HepG2 (cell line): ENCODE data around the gene ANTKMT. TPM values are rescaled to one million over a fixed set of nuclear protein-coding genes. Genes with fewer than 3 reads are reported as not detected.
A peak's percentile ranks its signal among the peaks of the same experiment; 100 is the strongest.

Experiments used
- AGO2 ChIP-seq: fragments of 200-400 bp; formaldehyde crosslinking; optimal IDR thresholded peaks from 2 replicates; pipeline ENCODE3; 2017; ENCODE audit warnings: mild to moderate bottlenecking, low read depth, low read length, moderate library complexity
- CEBPB ChIP-seq: IDR thresholded peaks from 2 replicates; pipeline ENCODE4 v1.6.1; 2011; ENCODE audit warnings: low read depth, low read length, improper control_type of control experiment, borderline replicate concordance
- CENPT ChIP-seq: sonication (generic); formaldehyde crosslinking; IDR thresholded peaks from 2 replicates; pipeline ENCODE4 v1.8.0; 2022; ENCODE audit warnings: low read depth, mild to moderate bottlenecking, moderate library complexity, missing genetic modification reagents
- MAFG ChIP-seq: sonication (generic); formaldehyde crosslinking; IDR thresholded peaks from 2 replicates; pipeline ENCODE4 v1.5.1; 2020; ENCODE audit warnings: mild to moderate bottlenecking, missing genetic modification reagents
- PCBP1 ChIP-seq: fragments of 200-400 bp; formaldehyde crosslinking; IDR thresholded peaks from 2 replicates; pipeline ENCODE4 v1.6.1; 2017; ENCODE audit warnings: mild to moderate bottlenecking, low read depth, low read length, borderline replicate concordance
- SP1 ChIP-seq, 2 experiments: fragments of 450-650 bp in 1 of 2; sonication (generic) in 1 of 2; formaldehyde crosslinking in 1 of 2; IDR thresholded peaks; 2 replicates each; pipeline versions ENCODE4 v1.4.0 to v1.6.1; 2016 to 2020; ENCODE audit warnings: missing genetic modification reagents in 1 of 2
- ZBED4 ChIP-seq: sonication (generic); formaldehyde crosslinking; IDR thresholded peaks from 2 replicates; pipeline ENCODE4 v1.4.0; 2020; ENCODE audit warnings: missing genetic modification reagents, borderline replicate concordance
- ZBTB21 ChIP-seq: sonication (generic); formaldehyde crosslinking; IDR thresholded peaks from 2 replicates; pipeline ENCODE4 v1.4.0; 2020; ENCODE audit warnings: missing genetic modification reagents
- ZMYM4 ChIP-seq: sonication (generic); formaldehyde crosslinking; IDR thresholded peaks from 2 replicates; pipeline ENCODE4 v1.8.1; 2023; ENCODE audit warnings: mild to moderate bottlenecking, missing genetic modification reagents
- ZNF317 ChIP-seq: sonication (generic); formaldehyde crosslinking; IDR thresholded peaks from 2 replicates; pipeline ENCODE4 v1.5.0; 2020; ENCODE audit warnings: mild to moderate bottlenecking, missing genetic modification reagents
- ZNF430 ChIP-seq: sonication (generic); formaldehyde crosslinking; IDR thresholded peaks from 2 replicates; pipeline ENCODE4 v1.9.0; 2021; ENCODE audit warnings: mild to moderate bottlenecking, missing genetic modification reagents
- ZNF512B ChIP-seq: sonication (generic); formaldehyde crosslinking; IDR thresholded peaks from 2 replicates; pipeline ENCODE4 v1.5.1; 2020; ENCODE audit warnings: missing genetic modification reagents, mild to moderate bottlenecking, borderline replicate concordance
- ZNF619 ChIP-seq: sonication (generic); formaldehyde crosslinking; IDR thresholded peaks from 2 replicates; pipeline ENCODE4 v1.4.0; 2020; ENCODE audit warnings: mild to moderate bottlenecking, missing genetic modification reagents
- ZNF772 ChIP-seq: sonication (generic); formaldehyde crosslinking; IDR thresholded peaks from 2 replicates; pipeline ENCODE4 v1.5.0; 2020; ENCODE audit warnings: mild to moderate bottlenecking, missing genetic modification reagents
- ZSCAN29 ChIP-seq: sonication (generic); formaldehyde crosslinking; conservative IDR thresholded peaks from 2 replicates; pipeline ENCODE4 v1.4.0; 2020; ENCODE audit warnings: mild to moderate bottlenecking, missing genetic modification reagents
- polyA plus RNA-seq, 8 experiments: library from polyadenylated mRNA; depleted of rRNA in 3 of 8; stranded (reverse) in 7 of 8; unstranded in 1 of 8; fragments of >200 nt; fragmentation: Illumina TruSeq in 4 of 8; extraction: Trizol in 4 of 8; gene quantifications; 2 replicates each; pipeline versions ENCODE4 v1.2.1 to v1.2.3, GENCODE V29; 2011 to 2016; ENCODE audit warnings: low read depth in 4 of 8, missing spikeins in 1 of 8, mixed read lengths in 1 of 8; ENCODE audit not compliant: insufficient read depth in 1 of 8
- total RNA-seq, 5 experiments: library from RNA; depleted of rRNA; stranded (reverse); fragments of >200 nt; fragmentation: Illumina TruSeq; extraction: Trizol; gene quantifications; 2 replicates each; pipeline ENCODE4 v1.2.3, GENCODE V29; 2016; ENCODE audit warnings: low read depth in 1 of 5
- TF ChIP-seq, protein P1 (sequence below): sonication (generic); formaldehyde crosslinking; IDR thresholded peaks from 2 replicates; pipeline ENCODE4 v1.4.0; 2020; ENCODE audit warnings: missing genetic modification reagents
- TF ChIP-seq, protein P2 (sequence below): sonication (generic); formaldehyde crosslinking; IDR thresholded peaks from 2 replicates; pipeline ENCODE4 v1.4.0; 2020; ENCODE audit warnings: missing genetic modification reagents

The ANTKMT gene
- total and polyA plus RNA-seq, 2 of the 13 experiments (the other 11 are each of a cell fraction or from before 2014, with no cell fraction given), result 7.5 to 47.8 TPM

DNA sequence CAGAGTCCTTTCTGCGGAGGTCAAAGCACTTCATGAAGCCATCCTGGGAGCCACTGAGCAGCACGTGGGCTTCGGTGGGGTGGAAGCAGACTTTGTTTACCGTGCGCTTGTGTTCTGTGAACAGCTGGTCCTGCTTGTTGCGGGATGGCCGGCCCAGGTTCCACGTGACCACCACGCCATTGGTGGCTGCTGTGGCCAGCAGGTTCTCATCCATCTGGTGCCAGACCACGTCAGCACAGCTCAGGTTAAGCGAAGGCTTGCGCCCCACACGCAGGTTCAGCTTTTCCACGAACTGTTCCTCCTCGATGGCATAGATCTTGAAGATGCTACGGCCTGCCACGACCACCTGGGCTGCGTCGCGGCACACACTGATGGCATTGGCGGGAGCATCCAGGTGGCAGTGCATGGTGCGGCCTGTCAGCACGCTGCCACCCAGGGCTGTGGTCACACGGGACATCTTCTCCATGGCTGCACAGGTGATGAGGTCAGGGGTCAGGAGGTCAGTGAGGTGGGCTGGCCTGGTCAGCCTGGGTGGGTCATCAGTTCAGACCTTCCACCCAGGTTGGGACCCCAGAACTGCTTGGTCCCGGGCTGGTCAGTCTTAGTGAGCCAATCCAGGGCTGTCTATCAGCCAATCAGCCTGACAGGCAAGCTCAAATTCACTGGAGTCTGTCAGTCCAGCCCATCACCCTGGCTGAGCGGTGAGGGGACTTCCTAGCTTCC lies 31.6 kb upstream of the ANTKMT start (continued):
- TF ChIP-seq ZBED4 (CRISPR knock-in tag) (no peak), ZNF619 (CRISPR knock-in tag) (no peak), PCBP1 (no peak), ZBTB21 (no peak), ZMYM4 (CRISPR knock-in tag) (no peak), ZNF430 (no peak), ZSCAN29 (no peak), MAFG (CRISPR knock-in tag) (no peak), AGO2 (peak; percentile 51), CENPT (no peak; the same call in 1 of the 2 replicates), CEBPB (no peak), ZNF317 (CRISPR knock-in tag) (no peak), SP1 (IDR thresholded peaks at IDR 0.05) (no peak), SP1 (CRISPR knock-in tag; IDR thresholded peaks at IDR 0.05) (no peak), ZNF512B (CRISPR knock-in tag) (no peak), ZNF772 (no peak)
- TF ChIP-seq, protein P1, sequence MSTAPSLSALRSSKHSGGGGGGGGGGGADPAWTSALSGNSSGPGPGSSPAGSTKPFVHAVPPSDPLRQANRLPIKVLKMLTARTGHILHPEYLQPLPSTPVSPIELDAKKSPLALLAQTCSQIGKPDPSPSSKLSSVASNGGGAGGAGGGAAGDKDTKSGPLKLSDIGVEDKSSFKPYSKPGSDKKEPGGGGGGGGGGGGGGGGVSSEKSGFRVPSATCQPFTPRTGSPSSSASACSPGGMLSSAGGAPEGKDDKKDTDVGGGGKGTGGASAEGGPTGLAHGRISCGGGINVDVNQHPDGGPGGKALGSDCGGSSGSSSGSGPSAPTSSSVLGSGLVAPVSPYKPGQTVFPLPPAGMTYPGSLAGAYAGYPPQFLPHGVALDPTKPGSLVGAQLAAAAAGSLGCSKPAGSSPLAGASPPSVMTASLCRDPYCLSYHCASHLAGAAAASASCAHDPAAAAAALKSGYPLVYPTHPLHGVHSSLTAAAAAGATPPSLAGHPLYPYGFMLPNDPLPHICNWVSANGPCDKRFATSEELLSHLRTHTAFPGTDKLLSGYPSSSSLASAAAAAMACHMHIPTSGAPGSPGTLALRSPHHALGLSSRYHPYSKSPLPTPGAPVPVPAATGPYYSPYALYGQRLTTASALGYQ, result no peak
- TF ChIP-seq, protein P2, sequence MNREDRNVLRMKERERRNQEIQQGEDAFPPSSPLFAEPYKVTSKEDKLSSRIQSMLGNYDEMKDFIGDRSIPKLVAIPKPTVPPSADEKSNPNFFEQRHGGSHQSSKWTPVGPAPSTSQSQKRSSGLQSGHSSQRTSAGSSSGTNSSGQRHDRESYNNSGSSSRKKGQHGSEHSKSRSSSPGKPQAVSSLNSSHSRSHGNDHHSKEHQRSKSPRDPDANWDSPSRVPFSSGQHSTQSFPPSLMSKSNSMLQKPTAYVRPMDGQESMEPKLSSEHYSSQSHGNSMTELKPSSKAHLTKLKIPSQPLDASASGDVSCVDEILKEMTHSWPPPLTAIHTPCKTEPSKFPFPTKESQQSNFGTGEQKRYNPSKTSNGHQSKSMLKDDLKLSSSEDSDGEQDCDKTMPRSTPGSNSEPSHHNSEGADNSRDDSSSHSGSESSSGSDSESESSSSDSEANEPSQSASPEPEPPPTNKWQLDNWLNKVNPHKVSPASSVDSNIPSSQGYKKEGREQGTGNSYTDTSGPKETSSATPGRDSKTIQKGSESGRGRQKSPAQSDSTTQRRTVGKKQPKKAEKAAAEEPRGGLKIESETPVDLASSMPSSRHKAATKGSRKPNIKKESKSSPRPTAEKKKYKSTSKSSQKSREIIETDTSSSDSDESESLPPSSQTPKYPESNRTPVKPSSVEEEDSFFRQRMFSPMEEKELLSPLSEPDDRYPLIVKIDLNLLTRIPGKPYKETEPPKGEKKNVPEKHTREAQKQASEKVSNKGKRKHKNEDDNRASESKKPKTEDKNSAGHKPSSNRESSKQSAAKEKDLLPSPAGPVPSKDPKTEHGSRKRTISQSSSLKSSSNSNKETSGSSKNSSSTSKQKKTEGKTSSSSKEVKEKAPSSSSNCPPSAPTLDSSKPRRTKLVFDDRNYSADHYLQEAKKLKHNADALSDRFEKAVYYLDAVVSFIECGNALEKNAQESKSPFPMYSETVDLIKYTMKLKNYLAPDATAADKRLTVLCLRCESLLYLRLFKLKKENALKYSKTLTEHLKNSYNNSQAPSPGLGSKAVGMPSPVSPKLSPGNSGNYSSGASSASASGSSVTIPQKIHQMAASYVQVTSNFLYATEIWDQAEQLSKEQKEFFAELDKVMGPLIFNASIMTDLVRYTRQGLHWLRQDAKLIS (CRISPR knock-in tag), result no peak
